Measurements from ENCODE around the gene MLLT11. TPM values are rescaled to one million over a fixed set of nuclear protein-coding genes. Genes with fewer than 3 reads are reported as not detected.

Gene MLLT11
- total RNA-seq, 1 experiment from 2014 or later = 5.0 TPM

DNA sequence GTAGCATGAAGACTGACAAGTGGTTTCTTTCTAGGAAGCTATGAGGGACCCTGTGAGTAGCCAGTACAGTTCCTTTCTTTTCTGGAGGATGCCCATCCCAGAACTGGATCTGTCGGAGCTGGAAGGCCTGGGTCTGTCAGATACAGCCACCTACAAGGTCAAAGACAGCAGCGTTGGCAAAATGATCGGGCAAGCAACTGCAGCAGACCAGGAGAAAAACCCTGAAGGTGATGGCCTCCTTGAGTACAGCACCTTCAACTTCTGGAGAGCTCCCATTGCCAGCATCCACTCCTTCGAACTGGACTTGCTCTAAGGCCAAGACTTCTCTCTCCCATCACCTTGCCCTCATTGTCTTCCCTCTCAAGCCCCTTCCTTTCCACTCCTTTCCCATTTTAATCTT lies 7.0 kb downstream of the MLLT11 start:
- no peaks in the 10 kb centered on the region for H3K9me3 ChIP-seq (ENCODE audit: control insufficient read depth, insufficient read depth, low read depth, low read length)
- peaks cover 13% of the 10 kb centered on the region for H3K4me1 ChIP-seq (ENCODE audit: control insufficient read depth, insufficient read depth, low read length)
- in situ Hi-C loops (cut with HindIII; ENCODE audit: low pct_unique_long_range_greater_than_20kb, low sequenced_read_pairs) (no loop called here), intact Hi-C loops (cut with micrococcal nuclease; ENCODE audit: unreplicated experiment) (no loop called here)
- H3K27ac ChIP-seq (ENCODE audit: low read length) = no peak overlapping the region
- BruUV-seq (replicated peaks) = no TSS peak
- CTCF ChIA-PET = interaction anchor here (0.5 to 0.6 kb wide), 2 partner anchors 45 to 967 kb away, joined by 3 to 5 read pairs; no protein-coding TSS in a partner anchor
- H3K36me3 ChIP-seq (ENCODE audit: control insufficient read depth, insufficient read depth, low read length) = peaks cover 2% of the 10 kb centered on the region; the same call in 1 of the 2 replicates
- POLR2A ChIA-PET = interaction anchor here (0.6 kb wide), 1 partner anchor 71 kb away, joined by 6 read pairs; no protein-coding TSS in a partner anchor
- no peak for TF ChIP-seq SIN3A (IDR thresholded peaks at IDR 0.05; ENCODE audit: borderline replicate concordance, insufficient read depth, low read depth, low read length)
- TF ChIP-seq, protein P1, sequence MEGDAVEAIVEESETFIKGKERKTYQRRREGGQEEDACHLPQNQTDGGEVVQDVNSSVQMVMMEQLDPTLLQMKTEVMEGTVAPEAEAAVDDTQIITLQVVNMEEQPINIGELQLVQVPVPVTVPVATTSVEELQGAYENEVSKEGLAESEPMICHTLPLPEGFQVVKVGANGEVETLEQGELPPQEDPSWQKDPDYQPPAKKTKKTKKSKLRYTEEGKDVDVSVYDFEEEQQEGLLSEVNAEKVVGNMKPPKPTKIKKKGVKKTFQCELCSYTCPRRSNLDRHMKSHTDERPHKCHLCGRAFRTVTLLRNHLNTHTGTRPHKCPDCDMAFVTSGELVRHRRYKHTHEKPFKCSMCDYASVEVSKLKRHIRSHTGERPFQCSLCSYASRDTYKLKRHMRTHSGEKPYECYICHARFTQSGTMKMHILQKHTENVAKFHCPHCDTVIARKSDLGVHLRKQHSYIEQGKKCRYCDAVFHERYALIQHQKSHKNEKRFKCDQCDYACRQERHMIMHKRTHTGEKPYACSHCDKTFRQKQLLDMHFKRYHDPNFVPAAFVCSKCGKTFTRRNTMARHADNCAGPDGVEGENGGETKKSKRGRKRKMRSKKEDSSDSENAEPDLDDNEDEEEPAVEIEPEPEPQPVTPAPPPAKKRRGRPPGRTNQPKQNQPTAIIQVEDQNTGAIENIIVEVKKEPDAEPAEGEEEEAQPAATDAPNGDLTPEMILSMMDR (IDR thresholded peaks at IDR 0.05) = no peak
- TF ChIP-seq, protein P2, sequence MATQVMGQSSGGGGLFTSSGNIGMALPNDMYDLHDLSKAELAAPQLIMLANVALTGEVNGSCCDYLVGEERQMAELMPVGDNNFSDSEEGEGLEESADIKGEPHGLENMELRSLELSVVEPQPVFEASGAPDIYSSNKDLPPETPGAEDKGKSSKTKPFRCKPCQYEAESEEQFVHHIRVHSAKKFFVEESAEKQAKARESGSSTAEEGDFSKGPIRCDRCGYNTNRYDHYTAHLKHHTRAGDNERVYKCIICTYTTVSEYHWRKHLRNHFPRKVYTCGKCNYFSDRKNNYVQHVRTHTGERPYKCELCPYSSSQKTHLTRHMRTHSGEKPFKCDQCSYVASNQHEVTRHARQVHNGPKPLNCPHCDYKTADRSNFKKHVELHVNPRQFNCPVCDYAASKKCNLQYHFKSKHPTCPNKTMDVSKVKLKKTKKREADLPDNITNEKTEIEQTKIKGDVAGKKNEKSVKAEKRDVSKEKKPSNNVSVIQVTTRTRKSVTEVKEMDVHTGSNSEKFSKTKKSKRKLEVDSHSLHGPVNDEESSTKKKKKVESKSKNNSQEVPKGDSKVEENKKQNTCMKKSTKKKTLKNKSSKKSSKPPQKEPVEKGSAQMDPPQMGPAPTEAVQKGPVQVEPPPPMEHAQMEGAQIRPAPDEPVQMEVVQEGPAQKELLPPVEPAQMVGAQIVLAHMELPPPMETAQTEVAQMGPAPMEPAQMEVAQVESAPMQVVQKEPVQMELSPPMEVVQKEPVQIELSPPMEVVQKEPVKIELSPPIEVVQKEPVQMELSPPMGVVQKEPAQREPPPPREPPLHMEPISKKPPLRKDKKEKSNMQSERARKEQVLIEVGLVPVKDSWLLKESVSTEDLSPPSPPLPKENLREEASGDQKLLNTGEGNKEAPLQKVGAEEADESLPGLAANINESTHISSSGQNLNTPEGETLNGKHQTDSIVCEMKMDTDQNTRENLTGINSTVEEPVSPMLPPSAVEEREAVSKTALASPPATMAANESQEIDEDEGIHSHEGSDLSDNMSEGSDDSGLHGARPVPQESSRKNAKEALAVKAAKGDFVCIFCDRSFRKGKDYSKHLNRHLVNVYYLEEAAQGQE (IDR thresholded peaks at IDR 0.05; ENCODE audit: insufficient read depth in 1 of 2, low read depth in 2 of 2, low read length in 1 of 2) = no peak
- DNase-seq (ENCODE audit: low read depth, low spot score) = no peak
- H3K4me3 ChIP-seq (ENCODE audit: low read depth in 2 of 2, low read length in 2 of 2) = no peak overlapping the region
- no peak for ATAC-seq
- no peaks in the 10 kb centered on the region for H3K27me3 ChIP-seq (ENCODE audit: control insufficient read depth, insufficient read depth, low read length)

DNA sequence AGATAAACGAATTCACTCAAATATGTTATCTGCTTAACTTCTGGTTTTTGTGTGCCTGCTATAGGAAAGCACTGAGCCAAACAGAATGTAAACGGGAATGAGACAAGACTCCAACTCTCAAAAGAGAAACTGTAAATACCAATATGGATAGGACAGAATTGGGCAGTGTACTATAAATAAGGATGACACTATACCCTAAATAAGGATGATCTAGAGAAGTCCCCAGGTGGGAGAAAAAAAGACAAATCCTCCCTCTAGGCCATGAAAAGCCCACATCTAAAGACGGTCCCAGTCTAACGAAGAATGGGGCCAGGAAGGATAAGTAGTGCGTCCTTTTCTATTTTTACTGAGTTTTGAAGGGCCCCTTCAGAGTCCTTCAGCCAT lies 8.9 kb downstream of the MLLT11 start:
- H3K27ac ChIP-seq (ENCODE audit: low read length) = peak overlapping the region; percentile 99
- POLR2A ChIA-PET = no interaction called here
- peaks cover 13% of the 10 kb centered on the region for H3K4me1 ChIP-seq (ENCODE audit: control insufficient read depth, insufficient read depth, low read length)
- no peaks in the 10 kb centered on the region for H3K9me3 ChIP-seq (ENCODE audit: control insufficient read depth, insufficient read depth, low read depth, low read length)
- H3K27me3 ChIP-seq (ENCODE audit: control insufficient read depth, insufficient read depth, low read length) = no peaks in the 10 kb centered on the region
- in situ Hi-C loops (cut with HindIII; ENCODE audit: low pct_unique_long_range_greater_than_20kb, low sequenced_read_pairs) (no loop called here), intact Hi-C loops (cut with micrococcal nuclease; ENCODE audit: unreplicated experiment) (no loop called here)
- TF ChIP-seq SIN3A (IDR thresholded peaks at IDR 0.05; ENCODE audit: borderline replicate concordance, insufficient read depth, low read depth, low read length) = no peak
- no peak for TF ChIP-seq POLR2AphosphoS5 (IDR thresholded peaks at IDR 0.05; ENCODE audit: low read depth, low read length)
- TF ChIP-seq, protein P2 (IDR thresholded peaks at IDR 0.05; ENCODE audit: insufficient read depth in 1 of 2, low read depth in 2 of 2, low read length in 1 of 2) = no peak
- TF ChIP-seq, protein P1 (IDR thresholded peaks at IDR 0.05) = no peak
- no peak for TF ChIP-seq TCF7L2 (IDR thresholded peaks at IDR 0.05; ENCODE audit: low read depth, low read length)
- CTCF ChIA-PET = no interaction called here
- H3K4me3 ChIP-seq (ENCODE audit: low read depth in 2 of 2, low read length in 2 of 2) = no peak overlapping the region
- no TSS peak for BruUV-seq (replicated peaks)
- no peak for DNase-seq (ENCODE audit: low read depth, low spot score)
- H3K36me3 ChIP-seq (ENCODE audit: control insufficient read depth, insufficient read depth, low read length) = peaks cover 2% of the 10 kb centered on the region; the same call in 1 of the 2 replicates
- ATAC-seq = no peak
